ENCODE results near the gene FCGR2B. TPM values are rescaled to one million over a fixed set of nuclear protein-coding genes. Genes with fewer than 3 reads are reported as not detected.
"Not testable (repeated sequence)": the region's sequence is repeated elsewhere in the genome, so short reads cannot be mapped to it uniquely, and the experiment has no call there.

The FCGR2B gene
- polyA plus RNA-seq (2012; rRNA removed): 0.05 TPM in 1 of 2 replicates, not detected in the other
- 0.01 and 0.03 TPM in 2 replicates for polyA plus RNA-seq (2012; cell fraction: cytosol; rRNA removed)
- polyA plus RNA-seq (2012; cell fraction: nucleus; rRNA removed): 0.14 and 0.19 TPM in 2 replicates

DNA sequence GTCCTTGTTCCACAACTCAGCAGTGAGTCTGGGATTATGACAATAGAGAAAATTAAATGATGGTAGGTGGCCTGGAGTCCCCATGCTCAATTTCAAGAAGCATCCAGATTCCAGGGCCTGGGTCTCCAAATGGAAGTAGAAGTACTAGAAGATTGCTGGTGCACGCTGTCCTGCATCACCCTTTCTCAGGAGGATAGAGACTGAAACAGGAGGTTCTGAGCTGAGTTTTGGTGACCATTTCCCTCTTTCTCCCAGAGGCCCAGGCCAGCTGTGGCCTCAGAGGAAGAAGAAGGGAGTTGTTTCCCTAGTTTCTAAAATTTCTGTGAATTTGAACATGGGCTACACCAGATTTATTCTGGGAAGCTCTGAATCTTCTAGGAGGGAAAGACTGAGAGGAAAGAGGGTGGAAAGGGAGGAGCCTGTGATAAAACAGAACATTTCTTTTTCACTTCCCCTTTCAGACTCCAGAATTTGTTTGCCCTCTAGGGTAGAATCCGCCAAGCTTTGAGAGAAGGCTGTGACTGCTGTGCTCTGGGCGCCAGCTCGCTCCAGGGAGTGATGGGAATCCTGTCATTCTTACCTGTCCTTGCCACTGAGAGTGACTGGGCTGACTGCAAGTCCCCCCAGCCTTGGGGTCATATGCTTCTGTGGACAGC, at the start of gene FCGR2B:
FCGR2B (plus strand) TSS at position 460 of the 656 bp plus-strand sequence; CDS start at position 559, 99 bp downstream.
- H3K27ac ChIP-seq (ENCODE audit: low read depth in 2 of 2, low read length in 1 of 2); H3K9ac ChIP-seq; POLR2A ChIA-PET; H3K79me2 ChIP-seq (ENCODE audit: insufficient read depth); H3K36me3 ChIP-seq (replicated peaks in 1 of 2; ENCODE audit: control insufficient read depth in 1 of 2, insufficient read depth in 2 of 2, low read length in 1 of 2); H3K9me2 ChIP-seq; H3K4me3 ChIP-seq (ENCODE audit: low read depth in 2 of 2, low read length in 1 of 2); H3K9me3 ChIP-seq; H3K4me1 ChIP-seq (ENCODE audit: control insufficient read depth in 1 of 2, insufficient read depth in 2 of 2, low read depth in 1 of 2, low read length in 1 of 2); H3F3A ChIP-seq (replicated peaks; ENCODE audit: insufficient read depth); H3K4me2 ChIP-seq; H2AFZ ChIP-seq (ENCODE audit: low read depth); H3K27me3 ChIP-seq (ENCODE audit: insufficient read depth); H4K20me1 ChIP-seq (ENCODE audit: insufficient read depth); CTCF ChIA-PET; DNase-seq: not testable (repeated sequence)
- WGBS (ENCODE audit: low lambda C conversion rate): no CpG with 5 or more reads among the region's 4 CpGs

DNA sequence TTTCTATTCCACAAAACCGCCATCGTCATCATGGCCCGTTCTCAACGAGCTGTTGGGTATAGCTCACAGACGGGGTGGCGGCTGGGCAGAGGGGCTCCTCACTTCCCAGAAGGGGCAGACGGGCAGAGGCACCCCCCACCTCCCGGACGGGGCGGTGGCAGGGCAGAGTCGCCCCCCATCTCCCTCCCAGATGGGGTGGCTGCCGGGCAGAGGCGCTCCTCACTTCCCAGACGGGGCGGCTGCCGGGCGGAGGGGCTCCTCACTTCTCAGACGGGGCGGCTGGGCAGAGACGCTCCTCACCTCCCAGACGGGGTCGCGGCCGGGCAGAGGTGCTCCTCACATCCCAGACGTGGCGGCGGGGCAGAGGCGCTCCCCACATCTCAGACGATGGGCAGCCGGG, 46.5 kb upstream of the FCGR2B start:
- H3K4me1 ChIP-seq (ENCODE audit: control insufficient read depth in 1 of 2, insufficient read depth in 2 of 2, low read depth in 1 of 2, low read length in 1 of 2); H3K9me3 ChIP-seq; H4K20me1 ChIP-seq (ENCODE audit: insufficient read depth); H3K79me2 ChIP-seq (ENCODE audit: insufficient read depth); H3K9ac ChIP-seq; H3K27me3 ChIP-seq (ENCODE audit: insufficient read depth); POLR2A ChIA-PET; CTCF ChIA-PET; H3F3A ChIP-seq (replicated peaks; ENCODE audit: insufficient read depth); H3K27ac ChIP-seq (ENCODE audit: low read depth in 2 of 2, low read length in 1 of 2); H2AFZ ChIP-seq (ENCODE audit: low read depth); H3K36me3 ChIP-seq (replicated peaks in 1 of 2; ENCODE audit: control insufficient read depth in 1 of 2, insufficient read depth in 2 of 2, low read length in 1 of 2); DNase-seq; H3K4me3 ChIP-seq (ENCODE audit: low read depth in 2 of 2, low read length in 1 of 2); H3K4me2 ChIP-seq; H3K9me2 ChIP-seq: not testable (repeated sequence)
- WGBS (ENCODE audit: low lambda C conversion rate): 44% methylated on average over 11 of the region's 30 CpGs

DNA sequence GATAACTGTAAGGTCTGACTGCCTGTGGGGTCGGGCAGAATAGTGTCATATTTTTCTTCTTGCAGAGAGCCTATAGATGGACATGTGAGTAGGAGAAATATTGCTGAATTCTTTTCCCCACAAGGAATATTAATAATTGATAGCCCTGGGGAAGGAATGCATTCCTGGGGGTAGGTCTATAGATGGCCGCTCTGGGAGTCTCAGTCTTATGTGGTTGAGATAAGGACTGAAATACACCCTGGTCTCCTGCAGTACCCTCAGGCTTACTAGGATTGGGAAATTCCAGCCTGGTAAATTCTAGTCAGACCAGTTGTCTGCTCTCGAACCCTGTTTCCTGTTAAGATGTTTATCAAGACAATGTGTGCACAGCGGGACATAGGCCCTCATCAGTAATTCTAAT, 44.4 kb upstream of the FCGR2B start:
- H3K4me1 ChIP-seq (ENCODE audit: control insufficient read depth in 1 of 2, insufficient read depth in 2 of 2, low read depth in 1 of 2, low read length in 1 of 2); H3K4me2 ChIP-seq; H3K79me2 ChIP-seq (ENCODE audit: insufficient read depth); CTCF ChIA-PET; H3K27me3 ChIP-seq (ENCODE audit: insufficient read depth); H4K20me1 ChIP-seq (ENCODE audit: insufficient read depth); H2AFZ ChIP-seq (ENCODE audit: low read depth); H3K27ac ChIP-seq (ENCODE audit: low read depth in 2 of 2, low read length in 1 of 2); POLR2A ChIA-PET; H3K4me3 ChIP-seq (ENCODE audit: low read depth in 2 of 2, low read length in 1 of 2); H3K36me3 ChIP-seq (replicated peaks in 1 of 2; ENCODE audit: control insufficient read depth in 1 of 2, insufficient read depth in 2 of 2, low read length in 1 of 2); H3K9me3 ChIP-seq; H3K9me2 ChIP-seq; DNase-seq; H3K9ac ChIP-seq; H3F3A ChIP-seq (replicated peaks; ENCODE audit: insufficient read depth): not testable (repeated sequence)
- WGBS (ENCODE audit: low lambda C conversion rate): 13% methylated on average over 4 of the region's 4 CpGs

DNA sequence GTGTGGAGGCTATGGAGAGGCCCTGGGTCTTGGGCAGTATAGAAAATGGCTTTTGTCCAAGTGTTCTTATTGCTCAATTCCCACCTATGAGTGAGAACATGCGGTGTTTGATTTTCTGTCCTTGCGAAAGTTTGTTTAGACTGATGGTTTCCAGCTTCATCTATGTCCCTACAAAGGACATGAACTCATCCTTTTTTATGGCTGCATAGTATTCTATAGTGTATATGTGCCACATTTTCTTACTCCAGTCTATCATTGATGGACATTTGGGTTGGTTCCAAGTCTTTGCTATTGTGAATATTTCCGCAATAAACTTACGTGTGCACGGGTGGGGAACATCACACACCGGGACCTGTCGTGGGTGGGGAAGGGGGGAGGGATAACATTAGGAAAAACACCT, 42.5 kb upstream of the FCGR2B start:
- H3K9me3 ChIP-seq; H3K27ac ChIP-seq (ENCODE audit: low read depth in 2 of 2, low read length in 1 of 2); H3K9ac ChIP-seq; H3K9me2 ChIP-seq; H3K27me3 ChIP-seq (ENCODE audit: insufficient read depth); H2AFZ ChIP-seq (ENCODE audit: low read depth); H3K4me2 ChIP-seq; H3K79me2 ChIP-seq (ENCODE audit: insufficient read depth); H3F3A ChIP-seq (replicated peaks; ENCODE audit: insufficient read depth); POLR2A ChIA-PET; H3K4me1 ChIP-seq (ENCODE audit: control insufficient read depth in 1 of 2, insufficient read depth in 2 of 2, low read depth in 1 of 2, low read length in 1 of 2); H4K20me1 ChIP-seq (ENCODE audit: insufficient read depth); H3K4me3 ChIP-seq (ENCODE audit: low read depth in 2 of 2, low read length in 1 of 2); DNase-seq; H3K36me3 ChIP-seq (replicated peaks in 1 of 2; ENCODE audit: control insufficient read depth in 1 of 2, insufficient read depth in 2 of 2, low read length in 1 of 2): not testable (repeated sequence)
- CTCF ChIA-PET: interaction anchor here (0.6 kb wide), 1 partner anchor 123 kb away, joined by 3 read pairs; no protein-coding TSS in a partner anchor
- WGBS (ENCODE audit: low lambda C conversion rate): 46% methylated on average over 7 of the region's 7 CpGs

Data from SK-N-SH (cell line).